Frontal cortex (tissue), 4 donors: ENCODE data around the gene TTC22. TPM values are rescaled to one million over a fixed set of nuclear protein-coding genes. Genes with fewer than 3 reads are reported as not detected.

Source experiments
- DNase-seq, 2 donors: peaks; one replicate each; pipeline ENCODE4 v3.0.0; 2012; ENCODE audit warnings: low spot score in 2 of 2
- FAIRE-seq: peaks from 2 replicates; lab custom pipeline; 2012; peaks lifted over from hg19 to GRCh38; lab: Jason Lieb, UNC
- total RNA-seq: library from RNA; depleted of rRNA; stranded (reverse); fragments of >200 nt; gene quantifications from one replicate; pipeline ENCODE4 v1.2.3, GENCODE V29; 2014
- donor health status: control.
- donor health status: control.
- donor health status: control.

Gene TTC22
- total RNA-seq, 1 donor from 2014 or later, result under 0.01 TPM

- DNase-seq, result no peak
- no peak for FAIRE-seq
These were observed 34.2 kb upstream of the TTC22 start for GRCh38 chr1:54835131-54835898.

GRCh38 chr1:54834007-54834541, 33.0 kb upstream of the TTC22 start:
- DNase-seq (no peak), FAIRE-seq (no peak)

- no peak for DNase-seq
- no peak for FAIRE-seq
These were observed 32.0 kb upstream of the TTC22 start for GRCh38 chr1:54833121-54833520.

GRCh38 chr1:54826226-54826816, 25.2 kb upstream of the TTC22 start:
- DNase-seq (no peak), FAIRE-seq (no peak)

- no peak for FAIRE-seq
- no peak for DNase-seq
These were observed 24.6 kb upstream of the TTC22 start for GRCh38 chr1:54825696-54826095.

GRCh38 chr1:54823670-54824069, 22.5 kb upstream of the TTC22 start:
- no peak for FAIRE-seq
- no peak for DNase-seq

GRCh38 chr1:54819733-54820132, 18.6 kb upstream of the TTC22 start:
- no peak for DNase-seq
- FAIRE-seq, result no peak

GRCh38 chr1:54819195-54819536, 18.0 kb upstream of the TTC22 start:
- no peak for FAIRE-seq
- no peak for DNase-seq

- DNase-seq (no peak), FAIRE-seq (no peak)
These were observed 17.5 kb upstream of the TTC22 start for GRCh38 chr1:54818461-54819194.

GRCh38 chr1:54816951-54817350, 15.8 kb upstream of the TTC22 start:
- no peak for DNase-seq
- no peak for FAIRE-seq

- FAIRE-seq (no peak), DNase-seq (no peak)
These were observed 15.0 kb upstream of the TTC22 start for GRCh38 chr1:54816130-54816529.

- no peak for FAIRE-seq
These were observed 14.2 kb upstream of the TTC22 start for GRCh38 chr1:54815086-54815876.

GRCh38 chr1:54814571-54814970, 13.4 kb upstream of the TTC22 start:
- no peak for DNase-seq
- FAIRE-seq, result no peak

More at GRCh38 chr1:54815086-54815876, 14.2 kb upstream of the TTC22 start:
- no peak for DNase-seq

GRCh38 chr1:54814126-54814498, 13.0 kb upstream of the TTC22 start:
- DNase-seq, result no peak
- FAIRE-seq, result no peak

GRCh38 chr1:54813485-54814125, 12.5 kb upstream of the TTC22 start:
- DNase-seq (no peak), FAIRE-seq (no peak)

GRCh38 chr1:54812801-54813484, 11.8 kb upstream of the TTC22 start:
- FAIRE-seq (no peak), DNase-seq (no peak)

GRCh38 chr1:54811739-54812655, 10.9 kb upstream of the TTC22 start:
- FAIRE-seq, result no peak

GRCh38 chr1:54811066-54811465, 9.9 kb upstream of the TTC22 start:
- FAIRE-seq (no peak), DNase-seq (no peak)

More at GRCh38 chr1:54811739-54812655, 10.9 kb upstream of the TTC22 start:
- DNase-seq, result no peak
